Activated T-helper 2 cell treated with anti-CD3 and anti-CD28 coated beads, Interferon-gamma antibody, Interleukin-2, Interleukin-4, amounts not matched to agents 10 μg/mL and 5 μg/mL and 100 μg/mL, durations not matched to agents 14 hours and 24 hours and 36 hours (primary cell): ENCODE measurements around the gene USP35. TPM values are rescaled to one million over a fixed set of nuclear protein-coding genes. Genes with fewer than 3 reads are reported as not detected.
A peak's percentile ranks its signal among the peaks of the same experiment; 100 is the strongest.

ENCODE experiments used
- DNase-seq: peaks from one replicate; pipeline ENCODE4 v3.0.0; 2021; ENCODE audit warnings: low spot score
- H3K27ac Mint-ChIP-seq: one replicate; pipeline ENCODE4 v1.8.0; 2021; ENCODE audit warnings: mixed read lengths
- H3K27me3 Mint-ChIP-seq: one replicate; pipeline ENCODE4 v1.8.0; 2021; ENCODE audit warnings: low read depth, mixed read lengths
- H3K36me3 Mint-ChIP-seq: one replicate; pipeline ENCODE4 v1.8.0; 2021; ENCODE audit warnings: low read depth, mixed read lengths
- H3K4me1 Mint-ChIP-seq: one replicate; pipeline ENCODE4 v1.8.0; 2021; ENCODE audit warnings: low read depth, mixed read lengths
- H3K4me3 Mint-ChIP-seq: one replicate; pipeline ENCODE4 v1.8.0; 2021; ENCODE audit warnings: low read depth, mild to moderate bottlenecking, moderate library complexity, mixed read lengths
- H3K9me3 Mint-ChIP-seq: one replicate; pipeline ENCODE4 v1.8.0; 2021; ENCODE audit warnings: mixed read lengths
- intact Hi-C: fragments of 100-400 bp; cut with micrococcal nuclease; formaldehyde crosslinking; loops from one replicate; pipeline ENCODE4 v1.15.1; 2023
- total RNA-seq: library from RNA; stranded (reverse); gene quantifications from 2 replicates; pipeline ENCODE4 v1.2.3, GENCODE V29; 2022

USP35 gene
- total RNA-seq, 1 donor from 2014 or later, result 12.9 TPM

DNA sequence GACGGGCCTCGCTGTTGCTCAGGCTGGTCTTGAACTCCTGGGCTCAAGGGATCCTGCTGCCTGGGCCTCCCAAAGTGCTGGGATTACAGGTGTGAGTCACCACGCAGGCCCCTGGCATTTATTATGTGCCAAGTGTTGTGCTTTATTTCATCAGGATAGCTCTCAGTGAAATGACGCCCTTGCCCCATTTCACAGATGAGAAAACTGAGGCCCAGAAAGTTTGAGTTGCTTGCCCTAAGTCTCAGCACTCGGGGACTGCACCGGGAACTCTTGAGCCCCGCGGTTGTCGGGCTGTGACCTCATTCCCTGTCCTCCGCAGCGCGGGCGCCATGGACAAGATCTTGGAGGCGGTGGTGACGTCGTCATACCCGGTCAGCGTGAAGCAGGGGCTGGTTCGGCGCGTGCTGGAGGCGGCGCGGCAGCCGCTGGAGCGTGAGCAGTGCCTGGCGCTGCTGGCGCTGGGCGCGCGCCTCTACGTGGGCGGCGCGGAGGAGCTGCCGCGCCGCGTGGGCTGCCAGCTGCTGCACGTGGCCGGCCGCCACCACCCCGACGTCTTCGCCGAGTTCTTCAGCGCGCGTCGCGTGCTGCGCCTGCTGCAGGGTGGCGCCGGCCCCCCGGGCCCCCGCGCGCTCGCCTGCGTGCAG is 7.3 kb downstream of the USP35 start:
- Mint-ChIP-seq H3K36me3 (peaks cover 36% of the 10 kb centered on the region), H3K27ac (no peak overlapping the region), H3K4me3 (no peak overlapping the region), H3K4me1 (peaks cover 34% of the 10 kb centered on the region), H3K9me3 (no peaks in the 10 kb centered on the region), H3K27me3 (no peaks in the 10 kb centered on the region)
- intact Hi-C loops, result no loop called here
- DNase-seq, result no peak

DNA sequence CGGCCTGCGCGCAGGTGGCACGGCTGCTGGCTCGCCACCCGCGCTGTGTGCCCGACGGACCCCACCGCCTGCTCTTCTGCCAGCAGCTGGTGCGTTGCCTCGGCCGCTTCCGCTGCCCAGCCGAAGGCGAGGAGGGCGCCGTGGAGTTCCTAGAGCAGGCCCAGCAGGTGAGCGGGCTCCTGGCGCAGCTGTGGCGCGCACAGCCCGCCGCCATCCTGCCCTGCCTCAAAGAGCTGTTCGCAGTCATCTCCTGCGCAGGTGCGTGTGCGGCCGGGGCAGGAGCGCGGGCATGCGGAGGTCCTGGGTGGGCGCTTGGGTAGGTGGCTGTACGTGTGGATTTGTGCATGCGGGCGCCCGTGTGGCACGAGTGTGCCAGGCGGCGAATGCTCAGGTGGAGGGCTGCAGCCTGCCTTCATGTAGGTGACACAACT is 8.0 kb downstream of the USP35 start:
- no peak for DNase-seq
- Mint-ChIP-seq H3K36me3 (peaks cover 43% of the 10 kb centered on the region), H3K4me1 (peaks cover 35% of the 10 kb centered on the region), H3K27ac (no peak overlapping the region), H3K4me3 (no peak overlapping the region), H3K27me3 (no peaks in the 10 kb centered on the region), H3K9me3 (no peaks in the 10 kb centered on the region)
- intact Hi-C loops, result no loop called here

DNA sequence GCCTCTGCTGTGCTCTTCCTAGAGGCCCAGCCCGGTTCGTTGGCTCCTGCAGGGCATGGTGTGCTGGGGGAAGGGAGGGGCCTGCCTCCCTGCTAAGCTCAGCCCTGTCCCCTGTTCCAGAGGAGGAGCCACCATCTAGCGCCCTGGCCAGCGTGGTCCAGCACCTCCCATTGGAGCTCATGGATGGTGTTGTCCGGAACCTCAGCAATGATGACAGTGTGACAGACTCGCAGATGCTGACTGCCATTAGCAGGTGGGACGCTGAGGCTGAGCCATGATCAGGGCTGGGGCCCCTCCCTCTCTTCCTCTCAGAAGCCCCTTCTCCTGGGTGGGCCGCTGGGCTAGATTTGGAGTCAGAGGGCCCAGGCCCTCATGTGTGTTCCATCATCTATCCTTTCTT is 9.1 kb downstream of the USP35 start:
- Mint-ChIP-seq H3K9me3 (no peaks in the 10 kb centered on the region), H3K27me3 (no peaks in the 10 kb centered on the region), H3K27ac (no peak overlapping the region), H3K4me1 (peaks cover 40% of the 10 kb centered on the region), H3K36me3 (peaks cover 52% of the 10 kb centered on the region), H3K4me3 (no peak overlapping the region)
- DNase-seq, result no peak
- intact Hi-C loops, result no loop called here

DNA sequence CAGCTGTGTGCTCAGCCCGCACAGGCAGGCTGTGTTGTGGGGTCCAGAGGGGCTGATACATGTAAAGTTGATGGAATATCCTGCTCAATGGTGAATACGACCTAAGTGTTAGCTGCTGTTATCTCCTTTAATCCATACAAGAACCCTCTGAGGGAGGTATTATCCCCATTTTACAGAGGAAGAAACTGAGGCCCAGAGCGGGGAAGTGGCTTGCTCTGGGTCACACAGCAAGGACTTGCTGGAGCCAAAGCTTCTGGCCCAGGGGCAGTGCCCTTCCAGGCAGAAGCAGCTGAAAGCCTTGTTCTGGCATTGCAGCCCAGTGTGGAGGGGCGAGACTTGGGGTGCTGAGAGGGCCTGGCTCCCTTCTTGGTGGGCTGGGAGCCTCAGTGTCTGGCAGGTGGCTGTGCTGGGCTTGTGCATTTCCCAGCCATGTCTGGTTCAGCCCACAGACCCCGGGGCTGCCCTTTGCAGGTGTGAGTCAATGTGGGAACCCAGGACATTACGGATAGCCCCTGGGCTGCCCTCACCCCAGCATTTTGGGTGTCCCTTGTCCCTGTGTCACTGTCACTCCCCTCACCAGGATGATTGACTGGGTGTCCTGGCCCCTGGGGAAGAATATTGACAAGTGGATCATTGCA is 10.4 kb downstream of the USP35 start:
- H3K4me3 Mint-ChIP-seq, result no peak overlapping the region
- H3K27ac Mint-ChIP-seq, result no peak overlapping the region
- H3K4me1 Mint-ChIP-seq, result peaks cover 36% of the 10 kb centered on the region
- DNase-seq, result no peak
- H3K36me3 Mint-ChIP-seq, result peaks cover 49% of the 10 kb centered on the region
- H3K9me3 Mint-ChIP-seq, result no peaks in the 10 kb centered on the region
- intact Hi-C loops, result no loop called here
- no peaks in the 10 kb centered on the region for H3K27me3 Mint-ChIP-seq

DNA sequence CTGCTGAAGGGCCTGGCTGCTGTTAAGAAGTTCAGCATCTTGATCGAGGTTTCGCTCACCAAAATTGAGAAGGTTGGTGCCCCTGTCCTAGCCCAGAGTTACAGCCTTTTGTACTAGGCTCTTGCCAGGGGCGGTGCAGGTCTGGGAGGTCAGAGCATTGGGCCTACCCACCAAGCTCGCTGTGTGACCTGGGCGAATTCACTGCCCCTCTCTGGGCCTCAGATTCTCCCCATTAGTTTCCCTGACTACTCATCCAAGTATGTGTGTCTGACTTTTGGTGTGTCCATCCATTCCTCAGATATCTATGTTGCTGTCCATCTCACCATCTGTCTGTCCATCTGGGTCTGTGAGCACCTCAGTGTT is 10.9 kb downstream of the USP35 start:
- intact Hi-C loops, result no loop called here
- Mint-ChIP-seq H3K9me3 (no peaks in the 10 kb centered on the region), H3K36me3 (peaks cover 49% of the 10 kb centered on the region), H3K27ac (no peak overlapping the region), H3K4me3 (no peak overlapping the region), H3K27me3 (no peaks in the 10 kb centered on the region), H3K4me1 (peaks cover 34% of the 10 kb centered on the region)
- no peak for DNase-seq

- Mint-ChIP-seq H3K4me1 (peaks cover 34% of the 10 kb centered on the region), H3K27me3 (no peaks in the 10 kb centered on the region), H3K36me3 (peaks cover 49% of the 10 kb centered on the region), H3K27ac (no peak overlapping the region), H3K4me3 (no peak overlapping the region), H3K9me3 (no peaks in the 10 kb centered on the region)
- intact Hi-C loops, result no loop called here
- no peak for DNase-seq
Measured at GRCh38 chr11:78200061-78200460, 11.3 kb downstream of the USP35 start.

DNA sequence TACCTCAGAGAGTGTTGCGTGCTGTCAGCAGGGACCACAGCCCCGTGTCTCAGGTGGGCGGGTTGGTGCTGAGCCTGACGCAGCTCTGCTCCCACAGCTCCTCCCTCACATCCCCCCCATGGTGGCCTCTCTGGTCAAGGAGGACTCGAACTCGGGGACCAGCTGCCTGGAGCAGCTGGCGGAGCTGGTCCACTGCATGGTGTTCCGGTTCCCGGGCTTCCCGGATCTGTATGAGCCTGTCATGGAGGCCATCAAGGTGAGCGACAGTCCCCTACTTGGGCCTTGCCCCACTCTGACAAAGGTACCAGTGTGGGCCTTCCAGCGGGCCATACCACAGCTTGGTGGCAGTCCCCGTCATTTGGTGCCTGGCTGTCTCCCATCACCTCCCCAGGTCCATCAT is 11.8 kb downstream of the USP35 start:
- H3K4me1 Mint-ChIP-seq, result peaks cover 34% of the 10 kb centered on the region
- no peak overlapping the region for H3K4me3 Mint-ChIP-seq
- no peaks in the 10 kb centered on the region for H3K27me3 Mint-ChIP-seq
- DNase-seq, result no peak
- H3K27ac Mint-ChIP-seq, result peak overlapping the region; percentile 75
- H3K36me3 Mint-ChIP-seq, result peaks cover 49% of the 10 kb centered on the region
- intact Hi-C loops, result no loop called here
- no peaks in the 10 kb centered on the region for H3K9me3 Mint-ChIP-seq

DNA sequence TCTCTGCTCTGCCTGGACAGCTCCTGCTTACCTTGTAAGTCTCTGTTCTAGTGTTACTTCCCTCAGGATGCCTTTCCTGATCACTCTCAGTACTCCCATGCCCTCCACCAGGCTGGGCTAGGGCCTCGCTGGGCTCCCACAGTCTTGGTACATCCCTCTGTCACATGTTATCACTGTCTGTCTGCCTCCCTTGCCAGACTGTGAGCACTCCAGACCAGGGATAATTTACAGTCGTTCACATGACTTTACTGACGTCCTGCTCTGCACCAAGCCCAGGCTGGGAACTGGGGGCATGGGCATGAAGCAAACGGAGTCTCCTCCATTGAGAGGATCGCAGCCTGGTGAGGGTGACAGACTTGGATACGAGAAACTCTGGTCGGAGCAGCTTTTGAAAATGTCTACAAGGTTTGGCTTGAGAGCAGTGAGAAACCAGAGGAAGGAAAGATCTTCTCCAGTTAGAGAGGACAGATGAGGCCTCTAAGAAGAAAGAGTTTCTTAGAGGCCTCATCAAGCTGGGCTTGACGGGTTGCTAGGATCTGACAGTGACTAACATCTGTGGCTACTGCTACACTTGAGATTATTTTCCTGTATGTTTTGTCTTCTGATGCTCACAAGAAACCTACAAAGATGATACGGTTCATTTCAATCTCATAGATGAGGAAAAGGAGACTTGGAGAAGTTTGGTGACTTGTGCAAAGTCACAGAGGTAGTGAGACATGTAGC is 12.5 kb downstream of the USP35 start:
- intact Hi-C loops, result no loop called here
- Mint-ChIP-seq H3K9me3 (no peaks in the 10 kb centered on the region), H3K27me3 (no peaks in the 10 kb centered on the region), H3K36me3 (peaks cover 46% of the 10 kb centered on the region), H3K4me3 (no peak overlapping the region), H3K27ac (peak overlapping the region; percentile 75), H3K4me1 (peaks cover 34% of the 10 kb centered on the region)
- no peak for DNase-seq

DNA sequence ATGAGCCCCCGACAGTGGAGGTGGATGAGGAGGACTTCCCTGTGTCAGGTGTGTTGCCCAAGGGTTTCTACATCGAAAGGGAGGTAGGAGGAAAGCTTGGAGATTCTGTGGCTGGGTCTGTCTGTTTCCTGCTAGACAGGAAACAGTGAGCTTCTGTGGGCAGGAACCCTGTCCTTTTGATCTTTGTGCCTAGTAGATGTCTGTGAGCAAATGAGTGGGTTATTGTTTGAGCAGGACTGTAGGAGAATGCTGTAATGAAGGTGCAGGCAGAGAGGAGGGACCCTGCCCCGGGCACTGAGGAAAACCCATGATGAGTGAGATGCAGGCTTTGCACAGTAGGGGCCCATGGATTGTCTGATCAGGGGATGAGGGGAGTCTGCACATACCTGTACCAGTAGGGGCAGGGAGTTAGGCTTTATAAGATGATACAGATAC is 14.0 kb downstream of the USP35 start:
- Mint-ChIP-seq H3K9me3 (no peaks in the 10 kb centered on the region), H3K4me1 (peaks cover 30% of the 10 kb centered on the region), H3K36me3 (peaks cover 38% of the 10 kb centered on the region), H3K27ac (peak overlapping the region; percentile 91), H3K27me3 (no peaks in the 10 kb centered on the region), H3K4me3 (peak overlapping the region; percentile 73)
- intact Hi-C loops, result loop anchor here (1.0 kb wide), 1 partner anchor 14 kb away; the partner anchor contains the start of genes KCTD21 and USP35
- peak; percentile 51 for DNase-seq

- Mint-ChIP-seq H3K27me3 (no peaks in the 10 kb centered on the region), H3K4me1 (peaks cover 30% of the 10 kb centered on the region), H3K27ac (peak overlapping the region; percentile 91), H3K9me3 (no peaks in the 10 kb centered on the region), H3K4me3 (peak overlapping the region; percentile 73), H3K36me3 (peaks cover 37% of the 10 kb centered on the region)
- intact Hi-C loops, result no loop called here
- DNase-seq, result no peak
Measured at GRCh38 chr11:78203184-78203583, 14.5 kb downstream of the USP35 start.

- Mint-ChIP-seq H3K27me3 (no peaks in the 10 kb centered on the region), H3K4me1 (peaks cover 30% of the 10 kb centered on the region), H3K9me3 (no peaks in the 10 kb centered on the region), H3K4me3 (no peak overlapping the region), H3K36me3 (peaks cover 48% of the 10 kb centered on the region), H3K27ac (no peak overlapping the region)
- intact Hi-C loops, result no loop called here
- no peak for DNase-seq
Measured at GRCh38 chr11:78205256-78205655, 16.5 kb downstream of the USP35 start.

DNA sequence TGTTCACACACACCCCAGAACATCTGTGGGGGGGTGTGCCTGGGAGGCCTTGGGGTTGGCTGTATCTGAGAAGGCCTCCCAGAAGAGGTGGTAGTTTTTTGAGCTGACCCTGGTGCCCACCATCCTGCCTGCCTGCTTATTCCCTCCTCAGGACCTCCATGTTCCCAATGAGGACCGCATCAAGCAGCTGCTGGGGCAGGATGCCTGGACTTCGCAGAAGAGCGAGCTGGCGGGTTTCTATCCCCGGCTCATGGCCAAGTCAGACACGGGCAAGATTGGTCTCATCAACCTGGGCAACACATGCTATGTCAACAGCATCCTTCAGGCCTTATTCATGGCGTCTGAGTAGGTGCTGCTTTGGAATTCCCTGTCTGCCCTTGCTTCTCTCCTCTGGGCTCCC is 17.0 kb downstream of the USP35 start:
- Mint-ChIP-seq H3K9me3 (no peaks in the 10 kb centered on the region), H3K36me3 (peaks cover 52% of the 10 kb centered on the region), H3K27ac (no peak overlapping the region), H3K4me3 (no peak overlapping the region), H3K4me1 (peaks cover 30% of the 10 kb centered on the region), H3K27me3 (no peaks in the 10 kb centered on the region)
- no peak for DNase-seq
- intact Hi-C loops, result no loop called here
